GM12874 (cell line): ENCODE data around the gene TERC.

Source experiments
- TF ChIP-seq, protein P1 (sequence below): IDR thresholded peaks from 2 replicates; pipeline ENCODE4 v1.5.1; 2011; ENCODE audit warnings: low read depth, mild to moderate bottlenecking, control low read depth, low read length, moderate library complexity; ENCODE audit not compliant: insufficient read depth

TERC gene

DNA sequence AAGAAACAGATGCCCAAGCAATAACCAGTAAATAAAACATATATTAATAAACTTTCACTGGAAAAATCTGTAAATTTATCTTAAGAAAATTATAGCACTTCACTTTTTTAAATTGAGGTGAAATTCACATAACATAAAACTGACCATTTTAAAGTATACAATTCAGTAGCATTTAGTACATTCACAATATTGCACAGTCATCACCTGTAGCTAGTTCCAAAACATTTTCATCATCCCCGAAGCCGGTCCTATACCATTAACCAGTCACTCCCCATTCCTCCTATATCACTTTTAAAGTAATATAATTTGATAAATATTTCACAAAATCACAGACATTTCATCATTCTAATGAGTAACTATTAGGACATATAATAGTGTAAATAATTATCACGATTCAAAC is 39.8 kb upstream of the TERC start:
- TF ChIP-seq, protein P1, sequence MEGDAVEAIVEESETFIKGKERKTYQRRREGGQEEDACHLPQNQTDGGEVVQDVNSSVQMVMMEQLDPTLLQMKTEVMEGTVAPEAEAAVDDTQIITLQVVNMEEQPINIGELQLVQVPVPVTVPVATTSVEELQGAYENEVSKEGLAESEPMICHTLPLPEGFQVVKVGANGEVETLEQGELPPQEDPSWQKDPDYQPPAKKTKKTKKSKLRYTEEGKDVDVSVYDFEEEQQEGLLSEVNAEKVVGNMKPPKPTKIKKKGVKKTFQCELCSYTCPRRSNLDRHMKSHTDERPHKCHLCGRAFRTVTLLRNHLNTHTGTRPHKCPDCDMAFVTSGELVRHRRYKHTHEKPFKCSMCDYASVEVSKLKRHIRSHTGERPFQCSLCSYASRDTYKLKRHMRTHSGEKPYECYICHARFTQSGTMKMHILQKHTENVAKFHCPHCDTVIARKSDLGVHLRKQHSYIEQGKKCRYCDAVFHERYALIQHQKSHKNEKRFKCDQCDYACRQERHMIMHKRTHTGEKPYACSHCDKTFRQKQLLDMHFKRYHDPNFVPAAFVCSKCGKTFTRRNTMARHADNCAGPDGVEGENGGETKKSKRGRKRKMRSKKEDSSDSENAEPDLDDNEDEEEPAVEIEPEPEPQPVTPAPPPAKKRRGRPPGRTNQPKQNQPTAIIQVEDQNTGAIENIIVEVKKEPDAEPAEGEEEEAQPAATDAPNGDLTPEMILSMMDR = no peak

DNA sequence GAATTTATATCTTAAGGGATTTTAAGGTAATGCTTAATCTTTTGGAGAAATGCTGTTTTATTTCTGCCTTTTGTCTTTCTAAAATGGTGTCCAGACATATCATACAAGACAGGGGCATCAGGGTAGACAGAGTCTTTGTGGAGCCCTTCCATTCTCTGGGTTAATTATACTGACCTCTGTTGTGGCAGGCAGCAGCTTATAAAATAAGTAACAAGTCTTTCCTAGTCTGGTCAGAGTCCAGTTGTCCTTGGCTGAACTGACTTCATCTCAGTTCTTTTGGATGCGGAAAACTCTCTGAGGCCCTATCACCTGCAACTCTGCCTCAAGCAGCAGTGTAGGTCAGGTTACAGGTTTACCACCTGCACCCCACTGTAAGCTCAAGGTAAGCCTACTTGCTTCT is 27.5 kb upstream of the TERC start:
- TF ChIP-seq, protein P1 = no peak

DNA sequence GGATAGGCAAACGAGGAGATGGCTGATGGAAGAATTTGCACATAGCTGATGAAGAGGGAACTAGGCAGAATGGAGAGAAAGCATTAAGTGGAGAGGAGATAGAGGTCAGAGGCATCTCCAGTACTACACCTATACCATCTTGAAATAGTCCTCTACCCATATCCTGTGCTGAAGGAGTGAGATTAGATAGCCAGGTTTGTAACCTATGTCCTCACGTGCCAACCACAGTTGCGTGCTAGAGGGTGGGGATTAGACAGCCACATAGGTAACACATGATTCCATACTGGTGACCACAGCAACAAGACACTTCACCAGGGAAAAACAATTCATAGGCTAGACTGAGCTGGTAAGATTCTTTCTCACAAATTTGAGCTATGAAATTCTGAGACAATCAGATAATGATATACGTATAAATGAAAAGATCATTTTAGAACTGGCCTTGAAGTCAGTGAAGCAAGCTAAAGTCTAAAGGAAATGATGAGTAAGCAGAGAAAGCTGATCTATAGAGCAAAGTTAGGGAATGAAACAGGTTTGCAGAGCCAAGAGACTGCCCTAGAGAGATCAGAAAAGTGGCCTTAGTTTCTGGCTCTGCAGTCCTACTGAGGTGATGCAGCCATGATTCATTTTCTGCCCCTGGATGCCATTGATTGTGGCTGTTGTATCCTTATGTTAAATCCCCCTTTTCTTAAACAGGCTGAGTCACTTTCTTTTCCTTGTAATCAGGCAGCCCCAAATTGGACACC is 26.0 kb upstream of the TERC start:
- TF ChIP-seq, protein P1 = no peak

DNA sequence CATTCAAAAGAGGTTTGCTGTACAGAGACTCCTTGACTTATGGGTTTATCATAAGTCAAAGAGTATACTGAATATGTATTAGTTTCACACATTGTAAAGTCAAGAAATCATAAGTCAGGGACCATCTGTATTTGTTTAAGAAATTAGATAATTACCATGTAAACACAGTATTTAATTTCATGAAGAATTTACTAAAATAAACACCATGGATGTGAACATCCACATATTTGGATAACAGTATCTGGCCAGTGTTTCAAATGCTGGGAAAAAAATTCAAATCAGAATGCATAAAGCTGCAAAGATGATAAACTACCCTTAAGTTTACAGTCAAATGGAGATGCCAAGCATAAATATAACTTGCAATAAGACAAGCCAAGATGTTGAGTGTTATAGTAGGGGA is 25.4 kb upstream of the TERC start:
- TF ChIP-seq, protein P1 = no peak

DNA sequence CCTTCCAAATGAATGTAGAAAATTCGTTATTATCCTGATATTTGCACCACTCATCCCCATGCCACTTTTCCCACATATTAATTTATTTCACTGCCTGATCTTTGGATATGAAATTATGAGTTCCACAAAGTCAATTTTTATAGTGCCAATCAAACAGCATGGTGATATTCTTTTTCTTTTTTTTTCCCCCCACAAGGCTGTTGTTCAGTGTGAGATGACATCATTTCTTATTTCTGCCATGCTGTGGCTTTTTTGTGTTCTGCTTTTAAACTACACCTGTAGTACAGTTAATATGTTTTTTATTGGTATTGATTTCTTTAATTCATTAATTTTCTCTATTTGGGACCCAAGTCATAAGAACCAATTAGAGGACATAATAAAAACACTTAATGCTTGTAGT is 22.9 kb upstream of the TERC start:
- TF ChIP-seq, protein P1 = no peak

DNA sequence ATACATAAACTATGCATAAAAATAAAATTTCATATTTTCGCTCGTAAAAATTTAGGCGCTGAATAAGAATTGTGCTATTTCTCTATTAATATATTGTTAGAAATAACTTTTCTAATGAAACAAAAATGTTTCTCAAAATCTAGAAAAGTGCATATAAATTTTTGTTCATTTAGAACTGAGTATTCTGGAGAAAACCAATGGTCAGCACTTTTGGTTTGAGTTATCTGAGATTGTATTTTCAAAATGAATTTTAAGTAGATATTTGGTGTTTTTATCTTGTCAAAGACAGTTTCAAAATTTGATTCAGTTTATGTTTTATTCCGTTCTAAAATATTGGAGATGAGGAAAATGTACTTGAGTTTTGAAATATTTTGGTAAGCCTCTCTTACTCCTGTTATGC is 22.3 kb upstream of the TERC start:
- TF ChIP-seq, protein P1 = no peak

DNA sequence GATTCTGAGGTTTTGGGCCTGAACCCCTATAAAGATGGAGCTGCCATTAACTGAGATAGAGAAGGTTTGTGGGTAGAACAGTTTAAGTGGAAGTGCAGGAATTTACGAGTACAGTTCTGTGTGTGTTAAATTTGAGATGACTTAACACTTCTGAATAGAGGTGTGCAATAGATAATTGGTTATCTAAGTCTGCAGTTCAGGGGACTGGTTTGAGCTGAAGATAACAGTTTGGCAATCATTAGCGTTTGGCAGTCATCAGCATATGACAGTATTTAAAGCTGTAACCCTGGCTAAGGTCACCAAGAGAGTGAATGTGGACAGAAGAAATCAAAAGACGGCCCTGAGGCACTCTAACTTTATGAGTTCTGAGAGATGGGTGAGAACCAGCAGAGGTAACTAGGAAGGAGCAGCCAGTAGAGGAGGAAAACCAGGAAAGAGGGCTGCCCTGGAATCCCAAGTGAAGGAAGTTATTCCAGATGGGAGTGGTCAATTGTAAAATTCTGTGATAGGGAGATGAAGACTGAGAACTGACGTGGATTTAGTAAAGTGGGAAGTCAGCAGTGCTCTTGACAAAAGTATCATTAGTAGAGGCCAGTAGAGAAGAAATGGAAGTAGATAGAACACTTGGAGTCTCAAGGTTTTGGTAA is 16.5 kb upstream of the TERC start:
- TF ChIP-seq, protein P1 = no peak
